GM18873 (cell line): ENCODE results near the gene CNOT9.

Experiments
- ATAC-seq: cut with Tn5 transposase; IDR thresholded peaks from one replicate; pipeline ENCODE4 v1.9.1; 2021; ENCODE audit warnings: mild to moderate bottlenecking, moderate library complexity, moderate number of reproducible peaks; ENCODE audit not compliant: unreplicated experiment, low FRiP score

CNOT9 gene

DNA sequence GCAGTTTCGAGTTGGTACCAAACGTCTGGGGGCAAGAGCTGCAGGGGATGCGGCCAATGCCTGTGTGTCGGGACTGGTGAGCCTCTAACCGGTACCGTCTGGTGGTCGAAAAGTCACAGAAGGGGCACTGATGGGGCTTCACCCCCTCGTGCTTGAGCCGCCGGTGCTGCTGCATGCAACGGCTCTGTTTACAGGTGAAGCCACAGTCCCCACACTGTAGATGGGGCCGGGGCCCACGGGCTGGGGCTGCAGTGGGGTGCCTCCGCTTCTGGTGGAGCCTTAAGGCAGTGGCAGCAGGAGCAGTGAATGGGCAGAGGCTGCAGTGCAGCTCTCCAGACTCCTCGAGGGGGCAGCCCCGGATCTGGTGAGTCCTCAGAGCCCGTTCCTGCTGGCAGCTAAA is 74.1 kb downstream of the CNOT9 start:
- no peak for ATAC-seq

DNA sequence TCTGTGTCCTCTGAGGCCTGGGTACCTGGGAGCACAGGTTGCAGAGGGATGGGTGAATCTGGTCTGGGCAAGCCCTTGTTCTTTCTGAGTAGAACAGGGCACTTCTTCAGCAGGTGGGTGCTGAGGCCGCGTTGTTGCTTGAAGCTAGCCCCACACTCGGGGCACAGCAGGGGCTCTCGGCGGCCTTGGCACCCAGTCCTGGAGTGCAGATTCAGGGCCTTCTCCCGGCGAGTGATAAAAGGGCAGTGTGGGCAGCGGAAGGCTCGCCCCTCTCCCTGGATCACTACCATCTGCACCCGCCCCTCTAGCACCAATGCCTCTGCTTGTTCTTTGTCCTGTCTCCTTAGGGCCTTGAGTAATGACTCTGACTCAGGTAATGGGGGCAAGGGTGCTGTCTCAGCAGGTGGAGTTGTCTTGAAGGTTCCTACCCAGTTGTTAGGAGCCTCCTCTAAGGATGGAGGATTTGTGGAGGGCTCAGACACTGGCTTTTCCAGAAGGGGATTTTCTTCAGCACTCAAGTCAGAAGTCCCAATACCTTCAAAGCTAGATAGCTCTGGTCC is 75.2 kb downstream of the CNOT9 start:
- ATAC-seq: no peak

DNA sequence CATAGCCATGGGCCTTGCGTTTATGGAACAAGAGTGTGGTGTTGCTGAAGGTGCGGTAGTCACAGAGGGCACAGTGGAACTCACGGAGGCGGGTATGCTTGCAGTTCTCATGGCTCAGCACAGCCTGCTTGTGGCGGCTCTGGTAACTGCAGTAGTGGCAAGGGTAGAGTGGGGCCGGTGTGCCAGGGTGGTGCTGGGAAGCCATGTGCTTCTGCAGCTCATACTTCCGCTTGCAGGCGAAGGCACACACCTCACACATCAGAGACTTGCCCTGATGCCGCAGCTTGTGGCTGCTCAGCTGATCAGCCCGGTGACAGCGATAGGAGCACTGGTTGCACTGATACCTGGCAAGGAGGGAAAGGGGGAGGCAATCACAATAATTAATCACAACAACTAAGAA is 76.1 kb downstream of the CNOT9 start:
- peak; percentile 7 for ATAC-seq

DNA sequence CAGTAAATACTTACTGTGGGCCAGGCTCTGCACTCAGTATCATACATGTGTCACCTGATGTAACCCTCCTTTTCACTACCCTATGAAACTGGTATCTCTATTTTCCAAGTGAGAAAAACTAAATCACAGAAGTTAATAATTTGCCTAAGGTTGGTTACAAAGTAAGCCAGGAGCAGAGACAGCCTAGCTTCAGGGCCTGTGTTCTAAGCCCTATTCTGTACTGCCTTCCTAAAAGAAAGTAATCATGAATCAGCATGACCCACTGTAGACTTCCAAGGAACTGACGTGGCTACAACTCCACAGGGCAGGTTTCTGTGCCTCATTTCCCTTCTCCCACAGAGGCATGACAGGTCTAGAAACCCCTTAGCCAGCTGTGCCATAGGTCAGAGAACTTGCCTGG is 76.5 kb downstream of the CNOT9 start:
- ATAC-seq: peak; percentile 52
